Mesodermal cell (in vitro differentiated cells): Measurements from ENCODE around the gene COQ4.

Experiments
- H3K27ac ChIP-seq: 2 replicates; pipeline ENCODE4 v1.7.0; 2013; ENCODE audit warnings: mild to moderate bottlenecking, low read depth, low read length, moderate library complexity; ENCODE audit not compliant: severe bottlenecking
- H3K36me3 ChIP-seq: 2 replicates; pipeline ENCODE4 v1.7.1; 2013; ENCODE audit warnings: mild to moderate bottlenecking, low read length, moderate library complexity; ENCODE audit not compliant: control insufficient read depth, insufficient read depth
- H3K4me1 ChIP-seq: one replicate; pipeline ENCODE4 v1.7.1; 2013; ENCODE audit warnings: mild to moderate bottlenecking, low read length; ENCODE audit not compliant: insufficient read depth, control insufficient read depth, poor library complexity, severe bottlenecking
- H3K4me3 ChIP-seq: 2 replicates; pipeline ENCODE4 v1.7.0; 2013; ENCODE audit warnings: low read length, control low read depth, mild to moderate bottlenecking; ENCODE audit not compliant: insufficient read depth, poor library complexity, severe bottlenecking; ENCODE audit errors: extremely low read depth
- H3K9me3 ChIP-seq: 2 replicates; pipeline ENCODE4 v1.7.1; 2013; ENCODE audit warnings: mild to moderate bottlenecking, low read length, moderate library complexity; ENCODE audit not compliant: control insufficient read depth
- WGBS, 2 experiments: methylation state at CpG; one replicate each; pipeline ENCODE4 v1.1.5; 2013; ENCODE audit warnings: missing lambda C conversion rate in 2 of 2; ENCODE audit not compliant: insufficient coverage in 2 of 2; 5-methylcytosine and 5-hydroxymethylcytosine counted together

COQ4 gene

DNA sequence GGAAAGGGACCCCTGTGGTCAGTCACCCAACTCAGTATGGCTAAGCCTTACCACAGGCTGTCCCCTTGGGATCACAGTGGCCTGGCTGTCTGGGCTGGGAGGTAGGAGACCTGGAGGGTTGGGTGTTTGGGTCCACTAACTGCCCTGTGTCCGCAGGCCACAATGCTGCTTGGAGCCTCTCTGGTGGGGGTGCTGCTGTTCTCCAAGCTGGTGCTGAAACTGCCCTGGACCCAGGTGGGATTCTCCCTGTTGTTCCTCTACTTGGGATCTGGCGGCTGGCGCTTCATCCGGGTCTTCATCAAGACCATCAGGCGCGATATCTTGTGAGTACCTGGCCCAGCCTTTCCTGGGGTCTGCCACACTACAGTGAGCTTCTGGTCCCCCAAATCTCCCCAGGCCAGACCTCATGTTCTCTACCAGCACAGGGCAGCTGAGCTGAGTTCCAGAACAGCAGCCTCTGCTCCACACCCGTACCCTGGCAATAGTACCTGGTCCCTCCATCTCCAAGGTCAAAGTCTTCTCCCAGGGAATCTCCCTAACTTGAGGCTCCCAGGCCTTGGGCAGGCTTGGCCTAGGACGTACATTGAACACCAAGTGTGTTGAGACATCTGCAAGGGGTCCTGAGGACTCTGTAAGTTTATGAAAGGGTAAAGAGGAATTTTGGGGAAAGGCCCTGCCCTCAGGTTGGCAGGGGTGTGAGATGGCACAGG lies 20.5 kb downstream of the COQ4 start:
- no peak overlapping the region for H3K4me3 ChIP-seq
- peaks cover 49% of the 10 kb centered on the region for H3K36me3 ChIP-seq
- H3K4me1 ChIP-seq = peaks cover 3% of the 10 kb centered on the region
- H3K27ac ChIP-seq = no peak overlapping the region
- WGBS, 2 experiments = 94 to 96% methylated on average over 6 to 8 of the region's 8 CpGs
- no peaks in the 10 kb centered on the region for H3K9me3 ChIP-seq

DNA sequence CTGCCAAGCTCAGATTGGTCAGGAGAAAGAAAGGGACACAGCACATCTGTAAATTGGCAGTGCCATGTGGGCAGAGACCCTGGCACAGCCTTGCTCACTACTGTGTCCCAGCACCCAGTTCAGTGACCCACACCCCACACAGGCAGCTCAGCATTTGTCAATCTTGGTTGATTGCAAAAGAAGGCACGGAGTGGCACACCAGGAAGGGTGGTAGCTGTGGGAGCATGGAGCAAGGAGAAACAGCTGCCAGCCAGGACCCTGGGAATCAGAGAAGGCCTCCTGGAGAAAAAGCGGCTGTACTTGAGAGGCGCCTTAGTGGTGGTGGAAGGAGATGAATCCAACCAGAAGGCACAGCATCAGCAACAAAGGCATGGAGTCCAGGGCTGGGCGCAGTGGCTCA lies 21.2 kb downstream of the COQ4 start:
- Histone ChIP-seq H3K27ac (no peak overlapping the region), H3K4me3 (no peak overlapping the region), H3K36me3 (peaks cover 53% of the 10 kb centered on the region), H3K4me1 (peaks cover 3% of the 10 kb centered on the region), H3K9me3 (no peaks in the 10 kb centered on the region)
- 88 to 95% methylated on average over 4 of the region's 4 CpGs for WGBS, 2 experiments

DNA sequence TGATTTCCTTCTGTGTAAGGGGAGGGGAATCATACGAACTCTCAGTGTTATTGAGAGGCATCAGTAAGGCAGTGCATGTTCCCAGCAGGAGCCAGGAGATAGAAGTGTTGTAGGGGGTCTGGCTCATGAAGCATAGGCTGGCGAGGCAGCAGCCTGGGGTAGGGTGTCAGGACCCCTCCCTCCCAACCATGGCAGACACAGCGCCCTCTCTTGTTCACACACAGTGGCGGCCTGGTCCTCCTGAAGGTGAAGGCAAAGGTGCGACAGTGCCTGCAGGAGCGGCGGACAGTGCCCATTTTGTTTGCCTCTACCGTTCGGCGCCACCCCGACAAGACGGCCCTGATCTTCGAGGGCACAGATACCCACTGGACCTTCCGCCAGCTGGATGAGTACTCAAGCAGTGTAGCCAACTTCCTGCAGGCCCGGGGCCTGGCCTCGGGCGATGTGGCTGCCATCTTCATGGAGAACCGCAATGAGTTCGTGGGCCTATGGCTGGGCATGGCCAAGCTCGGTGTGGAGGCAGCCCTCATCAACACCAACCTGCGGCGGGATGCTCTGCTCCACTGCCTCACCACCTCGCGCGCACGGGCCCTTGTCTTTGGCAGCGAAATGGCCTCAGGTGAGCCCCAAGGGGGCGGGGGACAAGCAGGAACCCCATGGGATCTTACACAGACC lies 22.4 kb downstream of the COQ4 start:
- peaks cover 64% of the 10 kb centered on the region for H3K36me3 ChIP-seq
- no peak overlapping the region for H3K4me3 ChIP-seq
- no peak overlapping the region for H3K27ac ChIP-seq
- WGBS, 2 experiments = 92 to 94% methylated on average over 20 to 21 of the region's 28 CpGs
- peaks cover 3% of the 10 kb centered on the region for H3K4me1 ChIP-seq
- H3K9me3 ChIP-seq = no peaks in the 10 kb centered on the region

DNA sequence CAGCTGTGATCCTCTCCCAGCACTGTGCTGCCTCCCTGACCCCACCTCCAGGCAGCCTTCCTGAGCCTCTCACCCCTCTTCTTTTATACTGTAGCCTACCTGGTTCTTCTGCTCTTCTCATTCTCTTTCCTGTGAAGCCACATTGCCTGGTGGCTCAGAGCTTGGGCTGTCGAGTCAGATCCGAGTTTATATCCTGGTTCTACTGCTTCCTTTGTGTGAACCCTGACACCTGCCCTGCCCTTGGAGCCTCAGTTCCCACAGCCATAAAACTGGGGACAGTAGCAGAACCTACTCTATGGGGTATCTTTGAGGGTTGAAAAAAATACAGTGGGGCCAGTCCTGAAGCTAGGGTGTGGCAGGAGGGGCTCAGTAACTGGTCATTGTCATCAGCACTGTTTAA lies 26.5 kb downstream of the COQ4 start:
- Histone ChIP-seq H3K4me1 (no peaks in the 10 kb centered on the region), H3K36me3 (peaks cover 70% of the 10 kb centered on the region)

DNA sequence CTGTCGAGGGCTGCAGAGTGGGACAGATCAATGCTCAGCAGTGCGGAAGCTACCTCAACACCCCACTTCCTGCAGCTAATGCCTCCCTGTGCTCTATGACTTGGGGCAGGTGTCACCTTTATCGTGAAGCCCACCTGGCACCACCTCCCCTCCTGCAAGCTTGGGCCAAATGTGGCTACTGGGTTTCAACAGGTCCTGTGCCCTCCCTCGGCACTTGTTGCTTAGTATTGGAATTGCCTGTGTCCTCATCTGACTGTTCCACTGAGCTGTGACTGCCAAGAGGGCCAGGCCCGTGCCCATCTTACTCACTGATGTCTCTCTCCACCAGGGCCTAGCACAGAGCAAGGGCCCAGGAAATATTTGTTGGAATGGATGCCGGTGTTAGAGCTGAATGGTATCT lies 27.1 kb downstream of the COQ4 start:
- Histone ChIP-seq H3K9me3 (no peaks in the 10 kb centered on the region), H3K36me3 (peaks cover 70% of the 10 kb centered on the region), H3K4me1 (no peaks in the 10 kb centered on the region), H3K27ac (no peak overlapping the region), H3K4me3 (no peak overlapping the region)
- 88 to 93% methylated on average over 5 of the region's 6 CpGs for WGBS, 2 experiments

More for the DNA sequence above, 26.5 kb downstream of the COQ4 start:
- Histone ChIP-seq H3K27ac (no peak overlapping the region), H3K4me3 (no peak overlapping the region), H3K9me3 (no peaks in the 10 kb centered on the region)
- WGBS, 2 experiments = 100% methylated on average over 2 of the region's 2 CpGs; no CpG with 5 or more reads in 1 of the 2 experiments

DNA sequence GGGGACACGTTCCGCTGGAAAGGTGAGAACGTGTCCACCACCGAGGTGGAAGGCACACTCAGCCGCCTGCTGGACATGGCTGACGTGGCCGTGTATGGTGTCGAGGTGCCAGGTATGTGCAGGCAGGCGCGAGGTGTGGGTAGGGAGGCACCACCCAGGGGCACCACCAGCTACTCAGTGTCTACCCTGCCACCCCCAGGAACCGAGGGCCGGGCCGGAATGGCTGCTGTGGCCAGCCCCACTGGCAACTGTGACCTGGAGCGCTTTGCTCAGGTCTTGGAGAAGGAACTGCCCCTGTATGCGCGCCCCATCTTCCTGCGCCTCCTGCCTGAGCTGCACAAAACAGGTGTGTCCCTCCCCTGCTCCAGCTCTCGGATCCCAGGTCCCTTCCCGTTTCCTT lies 32.8 kb downstream of the COQ4 start:
- 97% methylated on average over 17 to 18 of the region's 19 CpGs for WGBS, 2 experiments

DNA sequence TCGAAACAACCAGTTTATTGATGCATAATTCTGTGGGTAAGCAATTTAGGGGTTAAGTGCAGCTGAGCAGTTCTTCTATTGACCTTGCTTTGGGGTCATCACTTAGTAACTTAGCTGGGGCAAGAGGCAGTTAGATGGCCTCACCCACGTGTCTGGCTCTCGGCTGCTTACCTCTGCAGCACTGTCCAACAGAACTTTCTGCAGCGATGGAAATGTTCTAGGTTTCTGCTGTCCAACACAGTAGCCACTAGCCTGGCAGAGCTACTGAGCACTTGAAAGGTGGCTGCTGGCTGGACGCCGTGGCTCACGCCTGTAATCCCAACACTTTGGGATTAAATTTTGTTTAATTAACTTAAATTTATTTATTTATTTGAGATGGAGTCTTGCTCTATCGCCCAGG lies 35.5 kb downstream of the COQ4 start:
- Histone ChIP-seq H3K9me3 (no peaks in the 10 kb centered on the region), H3K36me3 (peaks cover 33% of the 10 kb centered on the region), H3K27ac (no peak overlapping the region), H3K4me1 (peaks cover 17% of the 10 kb centered on the region), H3K4me3 (no peak overlapping the region)
- 85 to 100% methylated on average over 3 of the region's 8 CpGs for WGBS, 2 experiments

More for the DNA sequence above, 32.8 kb downstream of the COQ4 start:
- Histone ChIP-seq H3K4me3 (no peak overlapping the region), H3K4me1 (no peaks in the 10 kb centered on the region), H3K27ac (no peak overlapping the region), H3K36me3 (peaks cover 44% of the 10 kb centered on the region), H3K9me3 (no peaks in the 10 kb centered on the region)

DNA sequence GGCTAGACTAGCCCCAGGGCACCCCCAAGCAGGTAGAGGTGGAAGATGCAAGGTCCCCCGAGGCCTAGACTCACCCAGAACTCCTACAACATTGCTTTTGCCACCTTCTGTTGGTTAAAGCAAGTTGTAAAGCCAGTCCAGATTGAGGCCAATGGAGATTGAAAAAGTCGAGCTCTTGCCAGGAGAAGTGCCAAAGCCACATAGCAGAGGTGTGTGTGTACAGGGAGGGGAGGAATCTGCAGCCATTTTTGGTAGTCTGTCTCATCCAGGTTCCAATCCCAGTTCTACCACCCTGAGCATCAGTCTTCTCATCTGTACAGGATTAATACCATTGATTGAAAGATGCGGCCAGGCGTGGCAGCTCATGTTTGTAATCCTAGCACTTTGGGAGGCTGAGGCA lies 36.2 kb downstream of the COQ4 start:
- Histone ChIP-seq H3K9me3 (no peaks in the 10 kb centered on the region), H3K27ac (no peak overlapping the region), H3K4me3 (no peak overlapping the region), H3K4me1 (peaks cover 17% of the 10 kb centered on the region), H3K36me3 (peaks cover 27% of the 10 kb centered on the region)
- WGBS, 2 experiments = 82 to 90% methylated on average over 2 of the region's 4 CpGs

DNA sequence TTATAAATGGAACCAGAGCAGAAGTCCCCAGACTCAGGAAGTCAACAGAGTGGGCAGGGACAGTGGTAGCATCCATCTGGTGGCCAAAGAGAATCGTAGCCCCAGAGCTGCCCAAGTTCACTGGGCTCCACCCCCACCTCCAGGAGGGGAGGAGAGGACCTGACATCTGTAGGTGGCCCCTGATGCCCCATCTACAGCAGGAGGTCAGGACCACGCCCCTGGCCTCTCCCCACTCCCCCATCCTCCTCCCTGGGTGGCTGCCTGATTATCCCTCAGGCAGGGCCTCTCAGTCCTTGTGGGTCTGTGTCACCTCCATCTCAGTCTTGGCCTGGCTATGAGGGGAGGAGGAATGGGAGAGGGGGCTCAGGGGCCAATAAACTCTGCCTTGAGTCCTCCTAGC lies 38.2 kb downstream of the COQ4 start:
- Histone ChIP-seq H3K4me1 (peaks cover 24% of the 10 kb centered on the region), H3K9me3 (no peaks in the 10 kb centered on the region), H3K36me3 (peaks cover 12% of the 10 kb centered on the region), H3K27ac (no peak overlapping the region), H3K4me3 (no peak overlapping the region)
- WGBS, 2 experiments = 88 to 100% methylated on average over 1 of the region's 2 CpGs

DNA sequence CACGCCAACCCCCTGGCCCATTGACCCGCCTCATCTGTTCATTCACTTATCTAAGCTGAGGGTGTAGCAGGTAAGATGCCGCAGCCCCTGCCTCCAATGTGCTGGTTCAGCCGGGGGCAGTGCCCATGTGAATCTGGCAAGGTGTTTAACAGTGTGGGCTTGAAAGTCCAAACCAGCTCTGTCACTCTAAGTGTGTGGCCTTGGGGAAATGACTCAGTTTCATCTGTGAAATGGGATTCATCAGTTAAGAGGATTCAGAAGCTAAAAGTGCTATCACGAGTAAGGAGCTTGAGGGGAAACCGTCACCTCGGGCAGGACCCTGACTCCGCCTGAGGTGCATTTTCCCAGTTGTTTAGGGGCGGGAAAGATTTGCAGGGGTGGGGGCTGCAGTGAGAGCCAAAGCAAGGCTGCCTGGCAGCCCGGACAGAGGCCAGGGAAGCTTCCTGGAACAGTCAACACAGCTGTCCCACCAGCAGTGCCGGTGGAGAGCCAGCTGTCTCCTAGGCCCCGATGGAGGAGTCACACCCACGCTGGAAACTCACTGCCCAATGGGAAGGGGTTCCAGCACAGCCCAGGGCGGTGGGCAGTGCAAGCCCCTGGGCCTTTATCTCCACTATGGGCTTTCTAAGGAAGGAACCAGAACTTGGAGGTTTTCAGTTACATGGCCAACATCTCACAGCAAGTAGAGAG lies 38.8 kb downstream of the COQ4 start:
- H3K27ac ChIP-seq = no peak overlapping the region

More for the DNA sequence above, 38.8 kb downstream of the COQ4 start:
- peaks cover 6% of the 10 kb centered on the region for H3K36me3 ChIP-seq
- no peaks in the 10 kb centered on the region for H3K9me3 ChIP-seq
- 63 to 69% methylated on average over 12 to 13 of the region's 14 CpGs for WGBS, 2 experiments
- peaks cover 24% of the 10 kb centered on the region for H3K4me1 ChIP-seq
- H3K4me3 ChIP-seq = peak overlapping the region; percentile 25
